ENCODE results near the gene DCST1. TPM values are rescaled to one million over a fixed set of nuclear protein-coding genes. Genes with fewer than 3 reads are reported as not detected.

Gene DCST1
- total and polyA plus RNA-seq, 7 donors = 0.12 to 0.34 TPM; not detected in 5

DNA sequence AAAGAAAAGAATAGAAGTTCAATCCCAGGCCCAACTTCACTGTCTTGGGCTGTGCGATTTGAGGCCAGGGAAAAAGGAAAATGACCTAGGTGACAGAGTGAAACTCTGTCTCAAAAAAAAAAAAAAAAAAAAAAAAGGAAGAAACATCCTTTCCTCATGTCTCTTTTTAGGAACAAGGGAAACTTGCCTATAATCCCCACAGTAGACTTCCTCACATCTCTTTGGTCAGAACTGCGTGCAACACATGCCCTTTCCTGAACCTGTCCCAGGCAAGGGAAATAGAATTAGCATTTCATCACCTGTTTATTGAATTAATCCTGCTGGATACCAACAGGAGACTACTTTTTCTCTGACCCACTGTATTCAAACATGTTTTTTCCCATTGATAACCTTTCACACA, 2.3 kb downstream of the DCST1 start:
- Histone ChIP-seq H3K4me1 (no peaks in the 10 kb centered on the region), H3K27ac (no peak overlapping the region), H3K4me3 (no peak overlapping the region), H3K36me3 (ENCODE audit: insufficient read depth in 1 of 2, low read depth in 1 of 2) (no peaks in the 10 kb centered on the region), H3K9me3 (no peaks in the 10 kb centered on the region), H3K27me3 (ENCODE audit: insufficient read depth in 3 of 3, low read length in 2 of 3) (no peaks in the 10 kb centered on the region)
- TF ChIP-seq, protein P1, sequence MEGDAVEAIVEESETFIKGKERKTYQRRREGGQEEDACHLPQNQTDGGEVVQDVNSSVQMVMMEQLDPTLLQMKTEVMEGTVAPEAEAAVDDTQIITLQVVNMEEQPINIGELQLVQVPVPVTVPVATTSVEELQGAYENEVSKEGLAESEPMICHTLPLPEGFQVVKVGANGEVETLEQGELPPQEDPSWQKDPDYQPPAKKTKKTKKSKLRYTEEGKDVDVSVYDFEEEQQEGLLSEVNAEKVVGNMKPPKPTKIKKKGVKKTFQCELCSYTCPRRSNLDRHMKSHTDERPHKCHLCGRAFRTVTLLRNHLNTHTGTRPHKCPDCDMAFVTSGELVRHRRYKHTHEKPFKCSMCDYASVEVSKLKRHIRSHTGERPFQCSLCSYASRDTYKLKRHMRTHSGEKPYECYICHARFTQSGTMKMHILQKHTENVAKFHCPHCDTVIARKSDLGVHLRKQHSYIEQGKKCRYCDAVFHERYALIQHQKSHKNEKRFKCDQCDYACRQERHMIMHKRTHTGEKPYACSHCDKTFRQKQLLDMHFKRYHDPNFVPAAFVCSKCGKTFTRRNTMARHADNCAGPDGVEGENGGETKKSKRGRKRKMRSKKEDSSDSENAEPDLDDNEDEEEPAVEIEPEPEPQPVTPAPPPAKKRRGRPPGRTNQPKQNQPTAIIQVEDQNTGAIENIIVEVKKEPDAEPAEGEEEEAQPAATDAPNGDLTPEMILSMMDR (IDR thresholded peaks at IDR 0.05) = no peak
- intact Hi-C loops (cut with DNase I) = no loop called here
- DNase-seq (no peak), ATAC-seq (no peak)
- WGBS, 3 donors = 80 to 85% (median 83%) methylated on average over 2 of the region's 2 CpGs

DNA sequence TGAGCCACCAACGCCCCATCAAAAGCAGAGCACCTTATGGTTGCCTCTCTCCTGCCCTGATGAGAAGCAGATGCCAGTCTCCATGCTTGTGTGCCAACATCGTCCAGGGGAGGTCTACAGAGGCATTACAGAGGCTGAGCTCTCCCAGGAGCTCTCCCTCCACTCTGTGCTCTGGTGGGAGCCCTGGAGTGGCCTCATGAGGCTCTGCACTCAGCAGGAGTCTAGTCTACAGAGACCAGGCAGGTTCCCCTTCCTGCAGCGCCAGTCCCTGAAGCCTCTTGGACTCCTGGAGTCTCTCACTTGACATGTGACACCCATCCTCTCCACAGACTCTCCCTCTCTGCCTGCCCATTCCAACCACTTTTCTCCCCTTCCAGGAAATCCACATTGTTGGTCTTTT, 3.4 kb downstream of the DCST1 start:
- intact Hi-C loops (cut with DNase I) = no loop called here
- ATAC-seq = no peak
- Histone ChIP-seq H3K36me3 (ENCODE audit: insufficient read depth in 1 of 2, low read depth in 1 of 2) (no peaks in the 10 kb centered on the region), H3K4me1 (no peaks in the 10 kb centered on the region), H3K27me3 (ENCODE audit: insufficient read depth in 3 of 3, low read length in 2 of 3) (no peaks in the 10 kb centered on the region), H3K27ac (no peak overlapping the region), H3K9me3 (no peaks in the 10 kb centered on the region), H3K4me3 (no peak overlapping the region)
- TF ChIP-seq, protein P1 (IDR thresholded peaks at IDR 0.05) = no peak
- DNase-seq = no peak
- 84 to 88% (median 85%) methylated on average over 3 of the region's 3 CpGs for WGBS, 3 donors

DNA sequence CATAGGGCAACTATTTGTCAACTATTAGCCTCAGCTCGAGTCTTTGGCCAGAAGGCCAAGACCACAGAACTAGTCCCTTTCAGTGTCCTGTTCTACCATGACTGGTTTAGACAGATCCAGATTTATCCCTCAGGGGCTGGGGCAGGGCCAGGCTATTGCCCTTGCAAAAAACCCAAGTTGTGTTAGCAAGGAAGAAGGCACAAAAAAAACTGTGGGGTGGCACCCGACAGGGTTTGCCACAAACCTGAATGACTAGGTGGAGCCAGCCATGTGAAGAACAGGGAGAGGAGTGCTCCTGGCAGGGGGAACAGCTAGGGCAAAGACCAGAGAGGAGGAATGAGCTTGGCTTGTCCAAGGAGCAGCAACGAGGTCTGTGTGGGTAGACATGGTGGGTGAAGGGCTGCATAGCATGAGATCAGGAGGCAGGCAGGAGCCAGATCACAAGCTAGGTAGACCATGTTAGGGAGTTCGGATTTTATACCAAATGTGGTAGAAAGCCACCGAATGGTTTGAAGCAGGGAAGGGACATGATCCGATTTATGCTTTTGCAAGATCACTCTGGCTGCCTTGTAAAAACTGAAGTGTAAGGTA, 4.3 kb downstream of the DCST1 start:
- Histone ChIP-seq H3K9me3 (no peaks in the 10 kb centered on the region), H3K27me3 (ENCODE audit: insufficient read depth in 3 of 3, low read length in 2 of 3) (no peaks in the 10 kb centered on the region), H3K4me3 (no peak overlapping the region), H3K36me3 (ENCODE audit: insufficient read depth in 1 of 2, low read depth in 1 of 2) (no peaks in the 10 kb centered on the region), H3K27ac (no peak overlapping the region), H3K4me1 (no peaks in the 10 kb centered on the region)
- WGBS, 3 donors = 83 to 89% (median 86%) methylated on average over 6 of the region's 6 CpGs
- DNase-seq (no peak), ATAC-seq (no peak)
- TF ChIP-seq, protein P1 (IDR thresholded peaks at IDR 0.05) = no peak
- intact Hi-C loops (cut with DNase I) = no loop called here

DNA sequence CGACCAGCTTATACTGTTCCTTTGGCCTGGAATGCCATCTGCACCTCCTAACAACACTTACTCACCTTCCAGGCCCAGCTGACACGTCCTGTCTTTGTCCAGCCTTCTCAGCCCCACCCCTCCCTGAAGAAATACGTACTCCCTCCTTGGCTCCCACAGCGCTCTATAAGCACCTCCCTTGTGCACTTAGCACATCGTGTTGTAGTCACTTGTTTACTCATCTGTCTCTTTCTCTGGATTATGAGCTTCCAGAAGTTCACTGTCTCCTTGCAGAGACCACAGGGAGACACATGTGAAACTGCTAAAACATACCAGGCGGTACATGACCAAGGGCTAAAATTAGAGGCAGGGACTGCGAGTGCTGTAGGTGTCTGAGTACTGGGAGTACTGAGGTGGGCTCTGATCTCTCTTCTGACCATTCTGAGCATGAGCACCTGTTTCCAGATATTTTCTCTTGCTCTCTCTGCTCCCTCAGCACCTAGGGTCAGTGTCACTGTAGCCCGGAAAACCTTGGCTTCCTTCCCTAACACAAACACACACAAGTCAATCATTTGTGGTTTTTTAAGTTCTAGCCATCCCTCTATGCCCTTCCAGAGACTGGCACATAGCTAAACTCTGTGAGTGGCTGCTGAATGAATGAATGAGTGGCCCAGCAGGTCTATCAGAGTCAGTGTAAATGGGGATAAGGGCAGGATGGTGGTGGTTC, 5.1 kb downstream of the DCST1 start:
- no peaks in the 10 kb centered on the region for H3K9me3 ChIP-seq
- TF ChIP-seq, protein P1 (IDR thresholded peaks at IDR 0.05) = no peak
- no peaks in the 10 kb centered on the region for H3K4me1 ChIP-seq
- H3K27me3 ChIP-seq (ENCODE audit: insufficient read depth in 3 of 3, low read length in 2 of 3) = no peaks in the 10 kb centered on the region
- peak; percentile 31 to 68 (median 53) for ATAC-seq
- WGBS, 3 donors = 49 to 65% (median 56%) methylated on average over 8 of the region's 8 CpGs
- DNase-seq = no peak
- H3K4me3 ChIP-seq = no peak overlapping the region
- intact Hi-C loops (cut with DNase I) = no loop called here
- H3K27ac ChIP-seq = no peak overlapping the region
- H3K36me3 ChIP-seq (ENCODE audit: insufficient read depth in 1 of 2, low read depth in 1 of 2) = no peaks in the 10 kb centered on the region

Measured in psoas muscle (tissue), 8 donors.